ENCODE data around the gene COL4A2.

The COL4A2 gene

DNA sequence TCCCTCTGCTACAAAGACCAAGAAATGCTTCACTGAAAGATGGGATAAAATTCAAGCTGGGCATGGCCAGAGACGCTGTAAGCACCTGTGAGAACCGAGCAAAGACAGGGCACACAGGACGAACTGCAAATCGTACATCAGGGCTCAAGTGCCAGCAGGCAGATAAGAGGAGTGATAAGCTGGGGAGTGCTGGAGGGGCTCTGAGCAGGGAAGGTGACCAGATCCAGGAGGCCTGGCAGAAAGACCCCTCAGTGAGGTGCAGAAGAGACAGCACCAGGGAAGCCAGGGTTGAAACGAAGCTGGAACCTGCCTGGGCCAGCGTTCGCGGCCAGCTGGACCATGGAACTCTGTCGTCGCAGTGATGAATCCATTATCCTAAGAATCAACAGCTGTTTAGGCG, 244.2 kb downstream of the COL4A2 start:
- no peak for DNase-seq

DNA sequence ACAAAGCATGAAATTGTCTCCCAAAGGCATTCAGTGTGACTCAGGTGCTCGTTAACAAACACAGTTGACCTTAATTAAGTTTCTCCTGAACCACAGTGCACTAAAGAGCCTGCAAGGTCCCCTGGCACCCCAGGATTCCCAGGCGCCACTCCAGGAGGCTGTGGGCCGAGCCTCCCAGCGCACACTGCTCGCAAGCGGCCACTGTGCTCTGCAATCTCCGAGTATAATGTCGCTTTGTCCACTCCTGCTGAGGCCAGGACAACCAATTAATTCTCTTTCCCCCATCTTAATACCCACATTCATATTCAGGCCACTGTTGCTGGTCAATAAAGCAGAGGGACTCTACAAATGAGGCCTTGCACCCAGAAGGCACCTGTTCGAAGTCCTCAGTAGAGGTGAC, 245.7 kb downstream of the COL4A2 start:
- DNase-seq: no peak

DNA sequence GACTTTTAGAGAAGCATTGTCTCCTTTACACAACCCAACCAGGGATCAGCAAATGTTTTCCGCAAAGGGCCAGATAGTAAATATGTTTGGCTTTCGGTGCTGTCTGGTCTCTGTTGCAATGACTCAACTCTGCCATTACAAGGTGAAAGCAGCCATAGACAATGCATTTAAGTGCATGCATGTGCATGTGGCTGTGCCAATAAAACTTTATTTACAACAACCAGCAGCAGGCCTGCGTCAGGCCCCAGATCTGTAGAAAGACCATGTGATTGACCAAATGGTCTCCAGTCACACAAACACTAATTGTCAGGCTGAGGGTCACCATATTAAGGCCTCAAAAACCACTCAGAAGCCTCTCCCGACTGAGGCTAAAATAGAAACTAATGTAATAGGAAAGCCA, 246.3 kb downstream of the COL4A2 start:
- DNase-seq: no peak

DNA sequence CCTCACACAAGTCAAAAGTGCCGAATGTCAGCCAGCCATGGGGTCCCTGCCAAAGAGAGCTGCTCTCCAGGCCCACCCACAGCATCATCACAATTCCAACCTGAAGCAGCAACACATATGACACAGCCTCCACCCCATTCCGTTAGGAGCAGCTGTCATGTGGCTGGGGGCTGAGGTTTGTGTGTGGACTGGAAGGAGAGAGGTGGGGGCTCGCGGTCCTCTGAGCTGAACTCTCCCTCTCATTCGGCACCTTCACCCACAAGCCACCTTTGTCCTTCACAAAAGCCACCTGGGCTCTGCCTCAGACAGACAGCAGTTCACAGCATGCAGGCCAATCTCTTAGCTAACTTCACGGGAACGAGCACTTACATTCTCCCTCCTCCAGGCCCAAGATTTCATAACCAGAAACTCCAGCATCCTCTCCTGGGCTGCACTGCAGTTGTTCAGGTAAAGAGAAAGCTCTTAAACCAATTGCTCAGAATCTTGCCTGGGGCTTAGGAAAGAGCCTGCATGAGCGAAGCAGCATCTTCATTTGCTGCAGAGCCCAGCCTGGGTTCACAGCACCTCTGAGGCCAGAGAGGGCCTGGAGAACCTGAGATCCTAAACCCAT, 247.2 kb downstream of the COL4A2 start:
- no peak for DNase-seq

DNA sequence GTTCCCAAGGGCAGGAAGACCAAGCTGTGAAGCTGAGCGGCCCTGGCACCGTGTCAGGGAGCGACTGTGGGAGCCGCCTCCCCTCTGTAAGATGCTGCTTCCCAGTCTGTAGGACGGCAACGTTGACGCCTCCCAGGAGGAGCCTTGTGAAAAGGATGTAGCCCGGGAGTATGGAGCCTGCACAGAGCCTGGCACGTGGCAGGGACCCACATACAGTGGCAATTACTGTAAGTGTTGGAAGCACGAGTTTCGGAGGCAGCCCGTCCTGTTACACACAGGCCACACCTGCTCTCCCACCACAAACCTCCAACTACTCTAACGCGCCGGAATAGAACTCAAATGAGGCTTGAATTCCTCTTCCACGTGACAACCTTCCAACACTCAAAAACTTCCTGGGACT, 247.9 kb downstream of the COL4A2 start:
- DNase-seq: no peak

DNA sequence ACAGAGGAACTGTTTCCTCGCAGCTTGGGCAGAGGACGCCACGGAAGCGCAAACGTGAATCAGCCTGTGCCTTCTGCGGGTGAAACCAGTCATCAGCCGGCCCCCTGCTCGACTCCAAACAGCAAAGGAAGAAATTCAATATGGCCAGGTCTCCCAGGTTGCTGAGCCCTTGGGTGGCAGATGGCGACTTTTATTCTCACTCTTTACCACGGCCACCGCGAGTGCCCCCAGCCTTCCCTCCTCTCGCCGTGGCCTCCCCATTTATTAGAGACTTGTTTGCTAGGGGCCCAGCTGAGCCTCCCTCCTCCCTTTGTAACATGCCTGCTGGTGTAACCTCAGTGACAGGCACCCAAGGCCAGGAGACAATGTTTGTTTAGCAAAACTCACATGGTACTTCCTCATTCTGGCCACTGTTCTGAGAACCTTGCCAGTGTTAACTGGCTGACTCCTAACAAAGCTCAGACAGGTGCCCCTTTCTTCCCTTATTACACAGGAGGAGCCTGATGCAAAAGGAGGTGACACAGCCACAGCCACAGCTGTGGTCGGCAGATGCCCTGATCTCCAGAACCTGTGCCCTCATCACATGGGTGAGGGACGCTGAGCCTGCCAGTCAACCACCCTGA, 248.6 kb downstream of the COL4A2 start:
- DNase-seq: no peak

DNA sequence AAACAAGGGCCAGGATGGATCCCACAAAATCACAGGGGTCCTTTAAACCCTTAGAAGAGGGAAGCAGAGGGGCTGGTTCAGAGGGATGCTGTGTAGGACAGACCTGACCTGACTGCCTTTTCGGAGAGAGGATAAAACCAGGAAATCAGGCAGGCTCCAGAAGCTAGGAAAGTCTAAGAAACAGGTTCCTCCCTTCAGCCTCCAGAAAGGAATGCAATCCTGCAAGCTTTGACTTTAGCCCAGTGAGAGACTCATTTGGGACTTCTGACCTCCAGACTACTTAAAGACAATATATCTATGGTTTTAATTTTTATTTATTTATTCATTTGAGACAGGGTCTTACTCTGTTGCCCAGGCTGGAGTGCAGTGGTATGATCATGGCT, 249.1 kb downstream of the COL4A2 start:
- DNase-seq: no peak

DNA sequence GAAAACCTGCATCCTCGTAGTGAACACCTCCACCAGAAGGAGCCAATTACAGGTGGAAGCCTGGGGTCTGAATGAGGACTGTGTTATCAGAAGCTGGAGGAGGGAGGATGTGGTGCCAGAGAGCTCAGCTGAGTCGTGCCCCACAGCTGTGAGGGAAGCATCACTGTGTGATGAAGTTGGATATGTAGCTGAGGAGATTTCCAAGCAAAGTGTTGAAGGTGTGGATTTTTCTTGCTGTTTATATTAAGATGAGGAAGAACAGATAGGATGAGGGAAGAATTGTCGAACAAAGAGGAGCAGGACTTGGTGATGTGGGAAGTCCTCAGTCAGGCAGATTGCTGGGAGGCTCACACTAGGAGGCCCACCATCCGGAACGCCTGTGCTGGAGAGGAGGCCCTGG, 250.0 kb downstream of the COL4A2 start:
- DNase-seq: no peak

DNA sequence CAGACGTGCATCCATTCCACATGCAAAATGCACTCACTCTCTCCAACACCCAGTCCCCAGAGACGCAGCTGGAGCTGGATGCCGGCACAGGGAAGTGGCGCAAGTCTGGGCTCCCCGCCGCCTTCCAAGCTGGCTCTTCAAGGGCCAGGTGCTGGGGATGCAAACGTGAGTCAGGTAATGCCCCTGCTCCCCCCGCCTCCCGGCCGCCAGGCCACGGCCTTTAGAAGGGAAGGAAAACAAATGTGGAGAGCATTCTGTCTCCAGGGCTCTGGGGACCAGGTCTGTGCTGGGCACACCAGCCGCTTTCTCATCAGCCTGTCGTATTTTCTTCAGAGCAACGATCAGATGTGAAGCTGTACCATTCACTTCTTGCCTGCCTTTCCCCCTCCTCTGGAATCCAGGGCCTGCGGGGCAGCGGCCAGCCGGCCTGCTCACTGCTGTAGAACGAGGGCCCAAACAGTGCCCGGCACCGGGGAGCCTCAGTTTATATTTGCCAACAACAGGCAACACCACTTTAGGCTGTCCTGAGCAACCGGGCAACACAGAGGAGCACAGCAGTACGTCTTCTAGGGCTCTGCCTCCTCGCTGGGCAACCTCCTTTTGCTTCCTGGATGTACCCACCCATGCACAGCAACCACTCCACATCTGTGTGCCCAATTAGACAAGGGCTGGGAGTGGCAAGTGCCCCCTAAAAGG, 250.7 kb downstream of the COL4A2 start:
- DNase-seq: no peak

DNA sequence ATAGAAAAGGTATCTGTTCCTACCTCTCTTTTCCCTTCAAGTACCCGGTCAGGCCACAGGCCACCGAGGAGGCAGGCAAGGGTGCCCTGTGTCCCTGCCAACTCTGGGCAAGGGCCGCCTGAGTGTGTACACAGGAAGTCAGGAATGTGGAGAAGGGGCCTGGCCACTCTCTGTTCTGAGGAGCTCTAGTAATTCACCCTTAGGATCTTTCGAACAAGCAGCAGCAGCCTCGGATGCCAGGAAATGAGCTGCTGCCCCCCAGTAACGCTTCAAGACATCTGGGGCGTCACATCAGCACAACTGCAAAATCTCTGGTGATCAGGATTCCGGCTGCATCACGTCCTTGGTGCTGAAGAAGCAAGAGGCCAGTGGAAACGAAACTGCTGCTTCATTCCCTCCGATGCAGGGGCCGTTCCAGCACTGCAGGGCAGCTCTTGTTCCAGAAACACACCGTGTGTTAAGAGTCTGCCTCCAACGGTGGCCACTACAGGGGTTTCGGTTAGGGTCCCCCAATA, 252.4 kb downstream of the COL4A2 start:
- no peak for DNase-seq

DNA sequence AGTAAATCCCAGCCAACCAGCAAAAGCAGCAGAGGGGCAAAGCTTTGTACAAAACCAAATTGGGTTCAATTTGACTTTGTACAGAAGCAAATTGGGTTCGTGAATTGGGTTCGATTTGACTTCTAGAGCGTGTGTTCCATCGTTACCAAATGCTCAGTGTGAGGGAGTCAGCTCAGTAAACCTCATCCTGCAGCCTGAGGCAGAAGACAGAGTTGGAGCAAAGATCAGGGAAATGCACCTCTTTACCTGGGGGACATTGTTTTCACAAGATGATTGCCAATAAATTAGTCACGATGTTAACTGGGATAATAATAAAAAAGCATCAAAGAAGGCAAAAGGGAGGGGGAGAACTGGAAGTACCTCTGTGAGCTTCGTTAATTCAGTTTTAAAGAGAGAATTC, 252.9 kb downstream of the COL4A2 start:
- no peak for DNase-seq

DNA sequence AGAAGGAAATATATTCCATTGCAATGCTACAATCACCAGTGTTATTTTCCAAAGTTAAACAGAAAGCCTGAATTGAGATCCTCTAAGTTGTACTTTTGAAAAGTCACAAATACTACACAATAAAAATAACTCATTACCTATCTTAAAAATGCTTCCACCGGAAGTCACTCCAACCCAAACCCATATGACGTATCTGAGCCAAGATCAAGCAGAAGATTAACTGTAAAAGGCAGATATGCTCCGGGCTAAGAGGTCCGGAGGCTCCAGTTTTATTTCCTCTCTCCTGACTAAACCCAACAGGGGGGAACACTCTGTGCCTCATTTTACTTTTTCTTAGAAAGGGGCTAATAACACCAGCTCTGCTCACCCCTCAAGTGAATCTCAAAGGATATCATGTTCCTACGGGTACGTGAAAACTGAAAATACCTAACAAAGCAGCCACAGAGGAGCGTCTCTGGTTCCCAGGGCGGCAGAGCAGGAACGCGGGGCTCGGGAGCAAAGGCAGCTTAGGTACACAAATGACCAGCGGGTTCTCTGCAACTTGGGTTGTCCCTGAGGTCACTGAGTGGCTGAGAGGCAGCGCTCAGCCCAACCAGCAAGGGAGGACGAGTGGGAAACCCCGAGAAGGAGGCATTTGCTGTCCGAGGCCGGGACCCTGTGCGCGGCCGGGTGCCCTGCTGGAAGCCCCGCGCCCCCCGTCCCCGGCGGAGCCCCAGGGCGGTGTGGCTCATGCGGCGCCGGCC, 253.7 kb downstream of the COL4A2 start:
- peak; percentile 15 for DNase-seq

DNA sequence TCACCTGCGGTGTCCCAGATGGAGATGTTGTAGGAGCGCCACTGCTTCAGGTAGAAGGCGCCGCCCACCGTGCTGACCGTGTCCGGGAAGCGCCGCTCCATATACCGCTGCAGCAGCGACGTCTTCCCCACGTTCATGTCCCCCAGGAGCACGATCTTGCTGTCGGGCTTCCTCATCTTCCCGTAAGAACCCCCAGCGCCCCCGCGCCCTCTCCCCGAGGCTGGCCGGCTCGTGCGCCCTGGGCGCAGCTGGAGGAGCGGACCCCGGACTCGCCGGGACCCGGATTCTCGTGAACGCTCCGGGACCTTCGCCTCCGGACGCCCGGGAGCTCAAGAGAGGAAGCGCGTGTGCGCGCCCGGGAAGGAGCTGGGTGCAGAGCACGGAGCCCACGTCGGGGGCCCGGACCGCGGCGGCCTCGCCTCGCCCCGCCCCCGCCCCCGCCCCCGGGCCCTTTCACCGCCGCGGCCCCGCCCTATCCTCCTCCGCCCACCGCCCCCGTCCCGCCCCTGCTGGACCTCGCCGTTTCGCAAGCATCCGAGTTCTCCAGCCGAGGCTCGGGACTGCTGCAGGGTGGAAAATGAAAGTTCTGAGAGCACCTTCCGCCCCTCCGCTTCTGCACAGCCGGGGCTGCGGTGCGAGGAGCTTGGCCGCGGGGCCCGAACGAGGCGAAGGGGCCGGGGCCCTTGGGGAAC, 254.4 kb downstream of the COL4A2 start, which contains the start of gene RAB20:
RAB20 (minus strand) TSS at position 379 of the 692 bp plus-strand sequence; CDS start at position 176, 203 bp downstream.
- peak; percentile 81 for DNase-seq

DNA sequence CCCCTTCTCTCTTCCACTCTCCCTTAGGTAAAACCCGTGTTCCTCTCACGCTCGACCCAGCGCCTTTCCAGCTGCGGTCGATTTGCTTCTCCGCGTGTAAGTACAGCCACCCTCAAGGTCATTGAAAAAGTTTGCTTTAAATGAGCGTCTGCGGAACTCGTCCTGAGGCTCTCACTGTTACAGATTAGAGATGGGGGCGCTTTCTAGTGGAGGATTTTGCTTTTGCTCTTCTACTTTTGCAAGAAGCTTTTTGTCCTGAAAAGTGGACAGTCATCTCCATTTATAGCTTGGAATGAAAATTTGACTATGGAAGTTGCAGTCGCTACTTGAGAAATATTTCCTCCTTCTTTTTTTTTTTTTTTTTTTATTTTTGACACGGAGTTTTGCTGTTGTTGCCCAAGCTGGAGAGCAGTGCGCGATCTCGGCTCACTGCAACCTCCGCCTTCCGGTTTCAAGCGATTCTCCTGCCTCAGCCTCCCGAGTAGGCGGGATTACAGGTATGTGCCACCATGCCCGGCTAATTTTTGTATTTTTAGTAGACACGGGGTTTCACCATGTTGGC, 255.0 kb downstream of the COL4A2 start:
- peak; percentile 14 for DNase-seq
